Activated naive CD8-positive, alpha-beta T cell (primary cell): ENCODE results near the gene TM4SF20.
"Not testable (repeated sequence)": the region's sequence is repeated elsewhere in the genome, so short reads cannot be mapped to it uniquely, and the experiment has no call there.

ENCODE experiments used
- H3K27ac Mint-ChIP-seq: one replicate; pipeline ENCODE4 v1.8.0; 2021; ENCODE audit warnings: mixed read lengths
- H3K27me3 Mint-ChIP-seq: one replicate; pipeline ENCODE4 v1.8.0; 2021; ENCODE audit warnings: mixed read lengths
- H3K36me3 Mint-ChIP-seq: one replicate; pipeline ENCODE4 v1.8.0; 2021; ENCODE audit warnings: mixed read lengths
- H3K4me1 Mint-ChIP-seq: one replicate; pipeline ENCODE4 v1.8.0; 2021; ENCODE audit warnings: low read depth, mixed read lengths
- H3K4me3 Mint-ChIP-seq: one replicate; pipeline ENCODE4 v1.8.0; 2021; ENCODE audit warnings: mild to moderate bottlenecking, mixed read lengths
- H3K9me3 Mint-ChIP-seq: one replicate; pipeline ENCODE4 v1.8.0; 2021; ENCODE audit warnings: low read depth, mixed read lengths

TM4SF20 gene

GRCh38 chr2:227386630-227387029 is 7.5 kb upstream of the TM4SF20 start:
- no peak overlapping the region for H3K27ac Mint-ChIP-seq
- H3K36me3 Mint-ChIP-seq = no peaks in the 10 kb centered on the region
- peaks cover 3% of the 10 kb centered on the region for H3K27me3 Mint-ChIP-seq
- H3K4me3 Mint-ChIP-seq = no peak overlapping the region
- peaks cover 5% of the 10 kb centered on the region for H3K9me3 Mint-ChIP-seq
- H3K4me1 Mint-ChIP-seq = peaks cover 21% of the 10 kb centered on the region

DNA sequence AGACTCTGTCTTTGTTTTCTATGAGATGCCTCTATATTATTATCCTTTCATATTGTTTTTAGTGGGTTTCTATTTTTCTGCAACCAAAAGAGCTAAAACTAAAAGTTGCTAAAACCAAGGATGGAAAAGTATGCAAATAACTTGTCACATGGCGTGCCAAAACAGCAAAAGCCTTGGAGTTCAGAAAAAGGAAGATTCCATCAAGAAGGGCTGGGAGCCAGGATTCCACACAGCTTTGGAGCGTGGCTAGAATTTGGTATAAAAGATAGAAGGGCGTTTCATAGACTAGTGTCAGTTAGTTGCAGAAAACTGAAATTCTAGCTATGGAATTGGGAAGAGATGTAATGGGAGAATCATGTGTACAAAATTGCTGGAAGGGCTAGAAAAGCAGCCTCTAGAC is 4.6 kb upstream of the TM4SF20 start:
- peaks cover 3% of the 10 kb centered on the region for H3K27me3 Mint-ChIP-seq
- peaks cover 24% of the 10 kb centered on the region for H3K4me1 Mint-ChIP-seq
- peaks cover 6% of the 10 kb centered on the region for H3K9me3 Mint-ChIP-seq
- no peak overlapping the region for H3K4me3 Mint-ChIP-seq
- H3K27ac Mint-ChIP-seq = no peak overlapping the region
- H3K36me3 Mint-ChIP-seq = no peaks in the 10 kb centered on the region

DNA sequence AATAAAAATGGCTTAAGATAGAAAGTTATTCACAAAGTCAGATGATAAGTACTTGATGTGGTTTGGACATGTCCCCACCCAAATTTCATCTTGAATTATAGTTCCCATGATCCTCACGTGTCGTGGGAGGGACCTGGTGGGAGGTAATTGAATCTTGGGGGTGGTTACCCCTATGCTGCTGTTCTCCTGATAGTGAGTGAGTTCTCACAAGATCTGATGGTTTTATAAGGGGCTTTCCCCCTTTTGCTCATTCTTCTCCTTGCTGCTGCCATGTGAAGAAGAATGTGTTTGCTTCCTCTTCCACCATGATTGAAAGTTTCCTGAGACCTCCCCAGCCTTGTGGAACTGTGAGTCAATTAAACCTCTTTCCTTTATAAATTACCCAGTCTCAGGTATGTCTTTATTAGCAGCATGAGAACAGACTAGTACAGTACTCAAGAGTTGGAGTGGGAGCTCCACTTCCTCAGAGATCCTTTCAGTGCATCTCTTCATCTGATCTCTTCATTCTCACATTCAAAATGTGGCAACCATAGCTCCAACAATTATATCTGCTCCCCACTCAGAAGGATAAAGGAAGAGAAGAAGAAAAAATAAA is 3.2 kb upstream of the TM4SF20 start:
- H3K27me3 Mint-ChIP-seq, H3K36me3 Mint-ChIP-seq, H3K4me3 Mint-ChIP-seq, H3K9me3 Mint-ChIP-seq: not testable (repeated sequence)
- peak overlapping the region; percentile 82 for H3K27ac Mint-ChIP-seq
- peaks cover 19% of the 10 kb centered on the region for H3K4me1 Mint-ChIP-seq

GRCh38 chr2:227378371-227378782 is 729 bp downstream of the TM4SF20 start:
- Mint-ChIP-seq H3K4me3 (no peak overlapping the region), H3K27ac (no peak overlapping the region), H3K4me1 (peaks cover 23% of the 10 kb centered on the region), H3K36me3 (no peaks in the 10 kb centered on the region), H3K27me3 (peaks cover 2% of the 10 kb centered on the region), H3K9me3 (peaks cover 6% of the 10 kb centered on the region)

- Mint-ChIP-seq H3K36me3 (no peaks in the 10 kb centered on the region), H3K27me3 (peaks cover 2% of the 10 kb centered on the region), H3K27ac (no peak overlapping the region), H3K4me3 (no peak overlapping the region), H3K9me3 (peaks cover 6% of the 10 kb centered on the region), H3K4me1 (peaks cover 25% of the 10 kb centered on the region)
These were observed 1.4 kb downstream of the TM4SF20 start for GRCh38 chr2:227377467-227378351.

DNA sequence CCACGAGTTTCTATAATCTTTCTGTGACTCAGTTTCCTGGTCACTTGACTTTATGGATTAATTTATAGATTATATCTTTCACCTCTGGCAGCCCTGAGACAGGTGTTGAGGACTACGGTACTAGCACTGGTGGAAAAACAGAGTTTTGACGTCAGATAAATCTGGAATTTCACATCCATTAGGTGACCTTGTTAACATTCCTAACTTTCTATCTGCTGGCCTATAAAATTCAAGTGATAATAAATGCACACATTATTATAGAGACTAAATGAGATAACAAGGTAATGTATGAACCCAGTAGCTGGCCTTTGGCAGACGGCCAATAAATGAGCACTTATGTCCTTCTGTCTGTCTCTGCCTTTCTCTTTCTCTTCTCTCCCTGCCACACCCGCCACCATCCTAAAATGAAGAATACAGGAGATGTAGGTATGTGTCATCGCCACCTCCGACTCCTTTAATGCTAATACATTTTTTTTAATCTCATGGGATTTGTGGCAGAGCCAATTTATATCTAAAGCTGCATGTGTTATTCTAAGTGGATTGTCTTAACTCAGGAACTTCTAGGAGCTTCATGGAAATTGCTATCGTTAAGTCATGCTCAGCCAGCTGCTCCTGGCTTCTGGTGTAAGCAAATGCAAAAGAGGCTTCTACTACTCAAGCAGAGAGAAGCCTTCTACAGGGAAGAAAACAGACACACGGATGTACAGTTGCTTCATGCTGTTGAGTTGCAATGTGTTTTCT is 2.3 kb downstream of the TM4SF20 start:
- Mint-ChIP-seq H3K36me3 (no peaks in the 10 kb centered on the region), H3K4me1 (peaks cover 16% of the 10 kb centered on the region), H3K4me3 (no peak overlapping the region), H3K27ac (no peak overlapping the region), H3K27me3 (peaks cover 2% of the 10 kb centered on the region), H3K9me3 (peaks cover 3% of the 10 kb centered on the region)

DNA sequence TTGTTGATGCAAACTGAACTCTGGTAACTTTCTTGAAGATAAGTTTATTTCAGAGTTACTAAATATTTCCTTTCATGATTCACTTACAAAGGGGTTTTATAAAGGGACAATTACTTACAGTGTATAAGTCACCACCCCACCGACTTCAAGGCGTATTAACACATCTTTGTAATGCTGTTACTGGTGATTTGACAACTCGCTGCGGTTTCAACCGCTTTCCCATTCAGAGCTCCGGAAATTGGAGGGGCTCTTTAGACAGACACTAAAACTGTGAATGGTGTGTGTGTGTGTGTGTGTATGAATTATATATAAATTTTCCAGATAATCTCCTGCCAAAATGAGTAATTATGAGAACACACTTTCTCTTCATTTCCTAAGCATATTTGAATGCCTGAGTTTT is 4.9 kb downstream of the TM4SF20 start:
- no peaks in the 10 kb centered on the region for H3K36me3 Mint-ChIP-seq
- peak overlapping the region; percentile 85 for H3K27ac Mint-ChIP-seq
- no peaks in the 10 kb centered on the region for H3K9me3 Mint-ChIP-seq
- H3K4me3 Mint-ChIP-seq = peak overlapping the region; percentile 17
- H3K27me3 Mint-ChIP-seq = peaks cover 2% of the 10 kb centered on the region
- peaks cover 14% of the 10 kb centered on the region for H3K4me1 Mint-ChIP-seq

GRCh38 chr2:227373389-227373788 is 5.7 kb downstream of the TM4SF20 start:
- peaks cover 2% of the 10 kb centered on the region for H3K27me3 Mint-ChIP-seq
- H3K4me1 Mint-ChIP-seq = peaks cover 14% of the 10 kb centered on the region
- H3K27ac Mint-ChIP-seq = no peak overlapping the region
- H3K9me3 Mint-ChIP-seq = no peaks in the 10 kb centered on the region
- no peaks in the 10 kb centered on the region for H3K36me3 Mint-ChIP-seq
- H3K4me3 Mint-ChIP-seq = no peak overlapping the region

GRCh38 chr2:227370791-227371312 is 8.3 kb downstream of the TM4SF20 start:
- H3K27ac Mint-ChIP-seq = no peak overlapping the region
- no peaks in the 10 kb centered on the region for H3K36me3 Mint-ChIP-seq
- H3K4me3 Mint-ChIP-seq = no peak overlapping the region
- H3K9me3 Mint-ChIP-seq = no peaks in the 10 kb centered on the region
- peaks cover 12% of the 10 kb centered on the region for H3K4me1 Mint-ChIP-seq
- no peaks in the 10 kb centered on the region for H3K27me3 Mint-ChIP-seq

GRCh38 chr2:227370092-227370491 is 9.0 kb downstream of the TM4SF20 start:
- no peak overlapping the region for H3K27ac Mint-ChIP-seq
- no peaks in the 10 kb centered on the region for H3K27me3 Mint-ChIP-seq
- no peaks in the 10 kb centered on the region for H3K36me3 Mint-ChIP-seq
- H3K4me1 Mint-ChIP-seq = peaks cover 12% of the 10 kb centered on the region
- H3K9me3 Mint-ChIP-seq = no peaks in the 10 kb centered on the region
- H3K4me3 Mint-ChIP-seq = no peak overlapping the region

DNA sequence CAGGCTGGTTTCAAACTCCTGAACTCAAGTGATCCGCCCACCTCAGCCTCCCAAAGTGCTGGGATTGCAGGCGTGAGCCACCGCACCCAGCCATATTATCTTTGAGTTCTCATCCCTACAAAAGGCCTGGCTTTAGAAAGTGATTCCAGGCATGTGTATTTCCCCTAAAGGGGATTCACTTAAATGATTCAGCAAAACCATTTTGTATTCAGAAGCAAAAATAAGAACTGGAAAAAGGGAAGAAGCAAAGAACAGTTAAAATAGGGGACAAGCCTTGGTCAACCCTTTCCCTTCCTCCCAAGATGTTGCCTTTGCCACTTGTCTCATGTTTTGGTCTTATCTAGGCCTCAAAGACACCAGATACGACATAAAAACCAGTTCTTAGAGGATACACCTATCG is 10.5 kb downstream of the TM4SF20 start:
- H3K27me3 Mint-ChIP-seq = no peaks in the 10 kb centered on the region
- H3K4me3 Mint-ChIP-seq = no peak overlapping the region
- no peaks in the 10 kb centered on the region for H3K36me3 Mint-ChIP-seq
- H3K4me1 Mint-ChIP-seq = peaks cover 7% of the 10 kb centered on the region
- no peak overlapping the region for H3K27ac Mint-ChIP-seq
- H3K9me3 Mint-ChIP-seq = no peaks in the 10 kb centered on the region

DNA sequence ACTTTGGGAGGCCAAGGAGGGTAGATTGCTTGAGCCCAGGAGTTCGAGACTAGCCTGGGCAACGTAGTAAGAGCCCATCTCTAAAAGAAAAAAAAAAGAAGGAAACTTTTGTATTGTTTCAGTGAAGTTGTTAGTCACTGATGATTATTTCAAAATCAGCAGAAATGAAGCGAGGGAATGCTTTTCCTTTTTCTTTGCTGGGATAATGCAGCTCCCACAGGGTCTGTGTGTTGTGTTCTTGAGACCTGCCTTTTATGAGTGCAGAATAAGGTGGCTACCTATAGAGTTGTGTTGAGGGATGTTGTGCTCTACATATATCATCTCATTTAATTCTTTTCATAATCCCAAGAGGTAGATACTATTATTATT is 11.7 kb downstream of the TM4SF20 start:
- Mint-ChIP-seq H3K36me3 (no peaks in the 10 kb centered on the region), H3K4me1 (peaks cover 4% of the 10 kb centered on the region), H3K27ac (no peak overlapping the region), H3K4me3 (no peak overlapping the region), H3K27me3 (no peaks in the 10 kb centered on the region), H3K9me3 (no peaks in the 10 kb centered on the region)

DNA sequence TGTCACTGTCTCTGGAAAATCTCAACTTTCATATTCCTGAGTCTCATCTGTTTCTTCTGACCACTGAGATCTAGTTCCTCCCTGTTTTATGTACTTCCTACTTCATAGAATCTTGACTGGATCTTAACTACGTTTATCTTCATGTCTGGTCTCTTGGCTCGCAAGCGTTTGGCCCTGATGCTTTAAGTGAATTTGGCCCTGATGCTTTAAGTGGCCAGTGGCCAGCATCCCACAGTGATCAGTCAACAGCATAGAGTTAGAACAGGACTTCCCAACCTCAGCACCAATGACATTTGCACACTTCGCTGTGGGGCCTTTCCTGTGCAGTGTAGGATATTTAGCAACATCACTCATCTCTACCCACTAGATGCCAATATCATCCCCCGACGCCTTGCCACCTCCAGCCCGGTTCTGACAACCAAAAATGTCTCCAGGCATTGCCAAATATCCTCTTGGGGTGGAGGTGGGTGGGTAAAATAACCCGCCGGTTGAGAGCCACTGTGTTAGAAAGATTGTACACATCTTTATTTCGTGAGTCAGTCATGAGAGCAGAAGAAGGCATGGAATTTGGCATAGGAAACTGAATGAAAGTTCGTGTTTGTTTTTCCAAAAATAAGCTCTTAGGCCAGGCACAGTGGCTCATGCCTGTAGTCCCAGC is 12.2 kb downstream of the TM4SF20 start:
- no peaks in the 10 kb centered on the region for H3K27me3 Mint-ChIP-seq
- no peak overlapping the region for H3K4me3 Mint-ChIP-seq
- no peaks in the 10 kb centered on the region for H3K9me3 Mint-ChIP-seq
- H3K4me1 Mint-ChIP-seq = peaks cover 4% of the 10 kb centered on the region
- no peaks in the 10 kb centered on the region for H3K36me3 Mint-ChIP-seq
- H3K27ac Mint-ChIP-seq = no peak overlapping the region

DNA sequence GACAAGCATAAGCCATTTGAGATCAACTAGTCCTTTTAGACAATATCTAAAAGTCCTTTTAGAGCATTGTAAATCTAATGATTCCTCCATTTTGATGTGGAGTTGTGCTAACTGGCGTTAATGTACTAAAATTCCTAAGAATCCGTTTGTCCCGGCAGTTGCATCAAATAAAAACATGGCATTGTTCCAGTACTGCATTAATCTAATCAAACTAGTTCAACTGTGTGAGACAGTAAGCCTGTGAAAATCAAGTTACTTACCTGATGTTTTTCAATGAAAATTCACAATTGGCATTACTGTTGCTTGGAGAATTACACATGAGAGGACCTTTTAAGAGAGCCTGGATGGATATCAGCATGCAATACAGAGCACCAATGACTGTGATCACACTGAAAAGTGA is 13.3 kb downstream of the TM4SF20 start:
- Mint-ChIP-seq H3K4me3 (no peak overlapping the region), H3K27me3 (no peaks in the 10 kb centered on the region), H3K27ac (no peak overlapping the region), H3K36me3 (no peaks in the 10 kb centered on the region), H3K4me1 (peaks cover 3% of the 10 kb centered on the region), H3K9me3 (no peaks in the 10 kb centered on the region)
